ENCODE results near the gene BMP2K.

DNA sequence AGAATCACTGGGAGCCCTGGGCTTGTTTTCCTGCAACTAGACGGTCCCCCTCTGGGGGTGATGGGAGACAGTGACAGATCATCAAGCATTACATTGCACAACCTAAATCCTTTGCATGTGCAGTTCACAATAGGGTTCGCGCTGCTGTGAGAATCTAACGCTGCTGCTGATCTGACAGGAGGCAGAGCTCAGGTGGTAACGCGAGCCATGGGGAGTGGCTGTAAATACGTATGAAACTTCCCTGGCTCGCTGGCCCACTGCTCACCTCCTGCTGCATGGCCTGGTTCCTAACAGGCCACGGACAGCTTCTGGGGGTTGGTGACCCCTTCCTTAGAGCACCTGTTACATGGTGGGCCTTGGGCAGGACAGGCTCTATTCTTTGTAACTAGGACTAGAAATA lies 152.7 kb downstream of the BMP2K start:
- TF ChIP-seq, protein P1, sequence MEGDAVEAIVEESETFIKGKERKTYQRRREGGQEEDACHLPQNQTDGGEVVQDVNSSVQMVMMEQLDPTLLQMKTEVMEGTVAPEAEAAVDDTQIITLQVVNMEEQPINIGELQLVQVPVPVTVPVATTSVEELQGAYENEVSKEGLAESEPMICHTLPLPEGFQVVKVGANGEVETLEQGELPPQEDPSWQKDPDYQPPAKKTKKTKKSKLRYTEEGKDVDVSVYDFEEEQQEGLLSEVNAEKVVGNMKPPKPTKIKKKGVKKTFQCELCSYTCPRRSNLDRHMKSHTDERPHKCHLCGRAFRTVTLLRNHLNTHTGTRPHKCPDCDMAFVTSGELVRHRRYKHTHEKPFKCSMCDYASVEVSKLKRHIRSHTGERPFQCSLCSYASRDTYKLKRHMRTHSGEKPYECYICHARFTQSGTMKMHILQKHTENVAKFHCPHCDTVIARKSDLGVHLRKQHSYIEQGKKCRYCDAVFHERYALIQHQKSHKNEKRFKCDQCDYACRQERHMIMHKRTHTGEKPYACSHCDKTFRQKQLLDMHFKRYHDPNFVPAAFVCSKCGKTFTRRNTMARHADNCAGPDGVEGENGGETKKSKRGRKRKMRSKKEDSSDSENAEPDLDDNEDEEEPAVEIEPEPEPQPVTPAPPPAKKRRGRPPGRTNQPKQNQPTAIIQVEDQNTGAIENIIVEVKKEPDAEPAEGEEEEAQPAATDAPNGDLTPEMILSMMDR (IDR thresholded peaks at IDR 0.05; ENCODE audit: poor library complexity) = no peak
- TF ChIP-seq EZH2phosphoT487 (IDR thresholded peaks at IDR 0.05; ENCODE audit: low read depth, severe bottlenecking, unreplicated experiment) = no peak
